GM18507 (cell line): ENCODE results near the gene LGMN.
A peak's percentile ranks its signal among the peaks of the same experiment; 100 is the strongest.
"Not testable (repeated sequence)": the region's sequence is repeated elsewhere in the genome, so short reads cannot be mapped to it uniquely, and the experiment has no call there.

ENCODE experiments used
- DNase-seq: peaks from one replicate; pipeline ENCODE4 v3.0.0; 2011; ENCODE audit warnings: low read depth; ENCODE audit not compliant: insufficient read length; ENCODE audit errors: extremely low spot score
- FAIRE-seq: peaks from 2 replicates; lab custom pipeline; 2011; peaks lifted over from hg19 to GRCh38; lab: Jason Lieb, UNC

The LGMN gene

GRCh38 chr14:92729634-92730358, 18.6 kb downstream of the LGMN start:
- peak; percentile 87 for FAIRE-seq
- DNase-seq, result no peak

- DNase-seq, result no peak
- FAIRE-seq, result peak; percentile 73
Observed at GRCh38 chr14:92728759-92729364, 19.6 kb downstream of the LGMN start.

DNA sequence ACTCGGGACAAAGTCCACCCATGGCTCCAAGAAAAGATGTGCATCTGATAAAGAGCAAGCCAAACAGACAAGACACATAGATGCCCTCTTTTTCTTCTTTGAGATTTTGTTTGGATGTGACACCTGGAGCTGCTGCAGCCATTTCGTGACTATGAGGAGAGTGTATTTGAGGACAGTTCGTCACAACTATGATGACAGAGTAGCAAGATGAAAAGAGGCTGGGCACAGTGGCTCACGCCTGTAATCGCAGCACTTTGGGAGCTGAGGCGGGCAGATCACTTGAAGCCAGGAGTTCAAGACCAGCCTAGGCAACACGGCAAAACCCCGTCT, 21.5 kb downstream of the LGMN start:
- DNase-seq (no peak), FAIRE-seq (no peak)

- DNase-seq, result no peak
- FAIRE-seq, result no peak
Observed at GRCh38 chr14:92726135-92726932, 22.1 kb downstream of the LGMN start.

DNA sequence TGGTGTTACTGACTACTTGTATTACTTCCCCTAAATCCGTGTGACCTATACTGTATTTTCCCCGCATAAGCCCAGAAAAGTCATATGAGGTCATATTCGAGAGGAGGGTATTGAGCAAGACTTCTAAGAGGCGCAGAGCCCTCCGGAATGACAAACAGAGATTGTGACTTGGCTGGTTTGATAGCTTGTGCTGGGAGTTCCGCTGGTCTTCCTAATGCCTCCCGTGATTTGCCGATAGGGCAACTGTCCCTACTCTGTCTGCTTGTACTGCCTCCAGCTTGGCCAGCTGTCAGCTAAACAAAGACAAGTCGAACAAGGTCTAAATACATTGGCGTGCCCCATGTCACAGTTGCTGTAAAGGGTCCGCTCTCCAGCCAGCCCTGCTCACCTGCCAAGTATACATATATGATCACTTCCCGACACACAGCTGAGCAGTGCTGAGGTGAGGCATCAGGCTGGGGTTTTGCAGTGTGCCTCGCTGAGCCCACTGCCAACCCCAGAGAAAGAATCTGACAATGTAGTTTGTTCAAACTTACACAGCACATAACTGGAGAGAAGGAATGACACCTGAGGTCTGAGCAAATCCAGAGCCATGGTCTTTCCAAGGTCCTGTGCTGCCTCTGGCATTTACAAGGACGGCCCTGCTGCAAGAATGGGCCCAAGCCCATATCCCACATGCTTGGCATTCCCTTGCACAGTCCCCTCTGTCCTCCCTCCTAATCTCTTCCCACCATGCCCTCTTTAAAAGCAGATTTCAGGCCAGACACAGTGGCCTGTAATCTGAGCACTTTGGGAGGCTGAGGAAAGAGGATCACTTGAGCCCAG, 23.7 kb downstream of the LGMN start:
- no peak for FAIRE-seq

DNA sequence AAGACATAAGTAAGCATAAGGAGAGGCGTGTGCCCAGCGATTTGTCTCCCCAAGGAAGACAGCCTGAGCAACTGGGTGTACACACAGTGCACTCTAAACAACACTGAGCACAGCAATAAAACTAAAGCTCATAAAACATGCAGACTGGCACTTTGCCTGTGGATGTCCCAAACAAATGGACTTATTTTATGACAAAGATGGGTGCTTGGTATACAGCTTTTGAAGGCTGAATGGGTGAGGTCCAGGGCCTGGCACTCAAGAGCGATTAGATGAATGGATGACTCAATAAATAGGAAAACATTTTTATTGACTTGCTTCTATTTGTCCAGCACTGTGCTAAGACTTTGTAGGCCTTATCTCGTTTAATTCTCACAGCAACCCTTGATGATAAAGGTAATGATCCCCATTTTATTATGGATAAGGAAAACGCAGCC, 28.5 kb downstream of the LGMN start:
- FAIRE-seq (no peak), DNase-seq (no peak)

More for the DNA sequence above, 23.7 kb downstream of the LGMN start:
- no peak for DNase-seq

- DNase-seq, result no peak
- FAIRE-seq, result no peak
Observed at GRCh38 chr14:92719421-92719820, 29.0 kb downstream of the LGMN start.

- DNase-seq (no peak), FAIRE-seq (no peak)
Observed at GRCh38 chr14:92718664-92719063, 29.8 kb downstream of the LGMN start.

GRCh38 chr14:92717571-92718042, 30.8 kb downstream of the LGMN start:
- DNase-seq (no peak), FAIRE-seq (no peak)

- no peak for FAIRE-seq
- no peak for DNase-seq
Observed at GRCh38 chr14:92716131-92716530, 32.3 kb downstream of the LGMN start.

DNA sequence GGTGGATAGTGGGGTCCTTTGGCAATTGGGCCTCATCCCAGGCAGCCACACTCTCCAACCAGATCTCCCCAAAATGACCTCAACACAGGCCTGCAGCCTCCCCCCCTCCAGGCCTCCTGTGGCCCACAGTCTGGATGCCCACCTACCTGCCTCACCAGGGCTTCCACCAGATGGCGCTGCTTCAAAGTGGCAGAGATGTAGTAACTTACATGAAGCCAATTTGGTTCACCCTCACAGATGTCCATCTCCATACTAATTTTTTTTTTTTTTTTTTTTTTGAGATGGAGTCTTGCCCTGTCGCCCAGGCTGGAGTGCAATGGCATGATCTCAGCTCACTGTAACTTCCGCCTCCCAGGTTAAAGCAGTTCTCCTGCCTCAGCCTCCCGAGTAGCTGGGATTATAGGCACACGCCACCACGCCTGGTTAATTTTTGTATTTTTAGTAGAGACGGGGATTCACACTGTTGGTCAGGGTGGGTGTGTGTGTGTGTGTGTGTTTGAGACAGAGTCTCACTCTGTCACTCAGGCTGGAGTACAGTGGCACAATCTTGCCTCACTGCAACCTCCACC, 33.6 kb downstream of the LGMN start:
- not testable (repeated sequence) for DNase-seq
- FAIRE-seq, result peak; percentile 75

- FAIRE-seq (no peak), DNase-seq (no peak)
Observed at GRCh38 chr14:92712654-92713051, 35.8 kb downstream of the LGMN start.

DNA sequence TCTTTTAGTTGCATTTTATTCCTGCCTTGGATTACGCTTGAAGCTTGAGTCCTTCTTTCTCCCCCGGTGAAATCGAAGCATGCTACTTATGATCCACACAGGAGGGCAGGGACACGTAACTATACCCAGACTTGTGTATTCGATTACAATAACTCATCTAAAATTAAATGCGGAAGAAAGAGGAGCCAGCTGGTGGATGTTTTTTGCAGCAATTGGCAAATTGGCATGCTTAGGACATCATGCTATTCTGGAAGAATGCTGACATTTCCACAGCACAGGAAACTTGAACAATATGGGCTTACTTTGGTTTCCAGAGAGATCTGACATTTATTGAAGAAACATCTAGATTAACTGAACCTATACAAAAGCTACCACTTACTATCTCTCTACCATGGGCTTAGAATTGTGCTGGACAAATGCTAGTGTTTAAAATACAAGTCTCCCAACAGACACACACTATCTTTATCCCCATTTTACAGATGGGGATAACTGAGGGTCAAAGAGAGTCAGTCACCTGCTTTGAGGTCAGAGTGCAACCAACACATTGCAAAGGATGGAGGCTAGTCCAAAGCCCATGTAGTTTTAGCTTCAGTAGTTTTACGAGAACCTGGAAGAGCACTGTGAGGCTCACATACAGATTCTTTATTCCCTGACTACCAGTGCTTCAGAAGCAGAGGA, 36.3 kb downstream of the LGMN start:
- no peak for DNase-seq

DNA sequence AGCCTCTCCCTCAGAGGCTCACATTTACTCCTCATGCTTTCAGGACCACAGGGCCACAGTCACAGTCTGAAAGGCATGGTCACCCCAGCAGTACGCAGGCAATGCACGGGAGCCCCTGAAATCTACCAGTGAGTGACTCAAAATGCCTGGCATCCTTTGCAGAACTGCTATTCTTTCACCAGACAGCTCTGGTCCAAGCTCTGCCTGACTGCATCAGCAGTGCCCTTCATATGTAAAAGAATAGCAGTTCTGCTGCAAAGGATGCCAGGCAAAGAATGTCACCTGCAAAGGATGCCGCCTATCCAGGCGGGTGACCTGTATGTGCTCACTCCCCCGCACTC, 38.5 kb downstream of the LGMN start:
- DNase-seq (no peak), FAIRE-seq (no peak)

More for the DNA sequence above, 36.3 kb downstream of the LGMN start:
- FAIRE-seq, result no peak

DNA sequence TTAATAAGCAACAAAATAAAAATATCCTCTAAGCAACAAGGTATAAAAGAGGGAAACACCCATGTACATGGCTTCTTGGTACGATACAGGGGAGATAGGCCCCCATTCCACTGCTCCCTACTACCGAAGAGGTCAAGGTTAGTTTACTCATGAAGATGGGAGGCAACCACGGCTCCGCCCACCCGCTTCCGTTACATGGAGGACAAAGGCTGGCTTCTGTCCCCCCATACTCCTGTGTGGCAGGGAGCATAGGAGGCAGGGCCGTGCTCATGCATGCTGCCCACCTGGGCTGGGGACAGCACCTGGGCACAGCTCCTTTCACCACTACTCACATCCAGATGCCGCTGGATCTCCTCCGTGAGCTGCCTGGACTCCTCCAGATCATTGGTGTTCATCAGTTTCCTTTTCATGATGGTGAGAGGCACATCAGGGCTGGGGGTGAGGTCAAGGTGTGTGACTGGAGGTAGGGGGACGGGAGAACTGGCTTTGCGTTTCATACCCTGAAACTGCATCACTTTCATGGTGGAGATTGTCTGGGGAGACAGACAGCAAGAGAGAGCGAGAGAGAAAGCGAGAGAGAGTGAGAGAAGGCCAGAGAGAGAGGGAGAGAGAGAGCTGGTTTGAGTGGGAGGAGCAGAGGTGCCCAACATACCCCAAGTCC, 39.0 kb downstream of the LGMN start:
- DNase-seq, result no peak

GRCh38 chr14:92706386-92706785, 42.0 kb downstream of the LGMN start:
- no peak for FAIRE-seq
- no peak for DNase-seq

More for the DNA sequence above, 39.0 kb downstream of the LGMN start:
- FAIRE-seq, result no peak

DNA sequence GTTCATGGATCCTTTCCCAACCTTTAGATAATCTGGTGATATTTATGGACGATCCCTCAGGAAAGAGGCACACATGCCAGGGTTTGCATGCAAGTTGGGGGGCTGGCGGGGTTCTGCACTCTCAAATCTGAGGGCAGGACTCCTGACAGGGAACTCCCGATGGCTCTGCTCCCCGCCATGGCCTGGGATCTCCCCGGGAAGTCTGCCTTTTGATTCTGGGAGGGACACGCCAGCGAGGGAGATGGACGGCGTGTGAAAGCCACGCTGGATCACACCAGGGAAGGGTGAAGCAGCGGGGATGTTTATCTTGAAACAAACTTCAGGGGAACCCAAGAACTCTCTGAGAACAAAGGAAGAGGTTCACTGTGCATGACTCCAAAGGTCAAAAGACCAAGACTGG, 43.6 kb downstream of the LGMN start:
- DNase-seq (no peak), FAIRE-seq (no peak)

DNA sequence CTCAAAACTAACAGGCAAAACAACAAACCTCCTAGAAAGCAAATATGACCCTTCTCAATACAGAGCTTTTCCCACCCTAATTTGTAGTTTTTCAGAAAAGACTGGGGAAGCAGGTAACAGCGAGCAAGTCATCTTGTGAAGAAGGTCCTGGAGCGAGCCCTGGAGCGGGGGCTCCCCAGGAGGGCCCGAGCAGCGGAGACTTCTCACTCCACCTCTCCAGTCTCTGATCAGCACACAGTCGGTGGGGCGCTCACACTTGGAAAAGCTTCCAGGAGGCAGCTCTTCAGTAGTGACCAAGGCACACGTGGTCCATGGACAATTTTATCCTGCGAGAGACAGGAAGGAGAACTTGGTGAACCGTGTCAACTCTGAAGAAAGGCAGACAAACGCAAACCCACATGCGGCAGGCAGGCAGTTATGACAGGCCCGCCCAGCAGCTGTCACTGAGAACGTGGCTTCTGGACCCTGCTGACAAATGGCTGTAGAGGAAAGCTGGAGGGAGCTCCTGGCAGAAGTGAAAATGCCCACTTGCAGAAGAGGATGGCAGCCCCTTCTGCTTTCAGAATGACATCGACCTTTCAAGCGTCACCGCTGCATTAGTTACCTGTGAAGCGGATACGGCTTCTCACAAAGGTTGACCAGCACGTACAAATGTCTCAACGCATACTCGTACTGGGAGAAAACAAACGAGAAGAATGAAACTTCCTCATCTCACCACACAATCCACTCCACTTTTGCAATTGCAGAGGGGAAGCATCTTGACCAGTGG, 44.2 kb downstream of the LGMN start:
- DNase-seq, result peak; percentile 60
- FAIRE-seq, result peak; percentile 99
